GM12878 (cell line): ENCODE data around the gene TACR1. TPM values are rescaled to one million over a fixed set of nuclear protein-coding genes. Genes with fewer than 3 reads are reported as not detected.

Experiments used
- ATAC-seq: fragments of 200-7000 bp; cut with Tn5 transposase; 3 replicates; pipeline ENCODE4 v1.9.1; 2020; ENCODE audit warnings: mild to moderate bottlenecking, moderate library complexity
- BruUV-seq: library from RNA; stranded (reverse); fragments of 400-500 nt; replicated peaks from 2 replicates; lab custom pipeline; 2021; lab: Mats Ljungman, UMichigan
- CTCF ChIA-PET: fragments of 300-600 bp; sonication (Branson Sonifier 250); formaldehyde crosslinking; extraction: SDS; loops from one replicate; lab custom pipeline; 2021; ENCODE audit warnings: inconsistent platforms; lab: Yijun Ruan, JAX
- POLR2A ChIA-PET: fragments of 350-600 bp; formaldehyde crosslinking; extraction: SDS; loops from one replicate; lab custom pipeline; 2021; ENCODE audit warnings: inconsistent platforms; lab: Charles Lee
- RAD21 ChIA-PET: fragments of 300-600 bp; sonication (Branson Sonifier 250); formaldehyde crosslinking; loops from one replicate; lab custom pipeline; 2023; ENCODE audit warnings: antibody characterized with exemption; ENCODE audit not compliant: unreplicated experiment; lab: Charles Lee
- SMC1A ChIA-PET: fragments of 300-600 bp; sonication (Branson Sonifier 250); formaldehyde crosslinking; loops from one replicate; lab custom pipeline; 2023; ENCODE audit not compliant: unreplicated experiment, uncharacterized antibody; lab: Charles Lee
- DNase-seq: peaks from one replicate; pipeline ENCODE4 v3.0.0-alpha.2; 2011; ENCODE audit warnings: low read depth, low spot score
- FAIRE-seq: peaks from 3 replicates; lab custom pipeline; 2011; peaks lifted over from hg19 to GRCh38; lab: Jason Lieb, UNC
- H2AFZ ChIP-seq: 2 replicates; pipeline ENCODE4 v1.6.0; 2011; ENCODE audit warnings: low read depth, low read length, control low read depth; ENCODE audit not compliant: control insufficient read depth
- H3K27ac ChIP-seq: 2 replicates; pipeline ENCODE4 v1.5.1; 2011; ENCODE audit warnings: control low read depth; ENCODE audit not compliant: control insufficient read depth, insufficient read depth
- H3K27me3 ChIP-seq, 2 experiments: replicated peaks in 1 of 2; 2 replicates each; pipeline versions ENCODE4 v1.6.0 to v1.6.1; 2011; ENCODE audit warnings: low read length in 1 of 2; ENCODE audit not compliant: control insufficient read depth in 2 of 2, insufficient read depth in 2 of 2
- H3K36me3 ChIP-seq, 2 experiments: 2 replicates each; pipeline ENCODE4 v1.5.1; 2011; ENCODE audit warnings: low read length in 1 of 2; ENCODE audit not compliant: control insufficient read depth in 2 of 2, insufficient read depth in 2 of 2
- H3K4me1 ChIP-seq: 2 replicates; pipeline ENCODE4 v1.6.1; 2011; ENCODE audit warnings: mild to moderate bottlenecking, low read length, moderate library complexity, mixed read lengths; ENCODE audit not compliant: control insufficient read depth, insufficient read depth
- H3K4me2 ChIP-seq: 2 replicates; pipeline ENCODE4 v1.6.0; 2011; ENCODE audit warnings: control low read depth; ENCODE audit not compliant: control insufficient read depth, insufficient read depth
- H3K4me3 ChIP-seq: fragments of 200-600 bp; sonication (generic); 2 replicates; pipeline ENCODE4 v1.5.1; 2016
- H3K79me2 ChIP-seq: 2 replicates; pipeline ENCODE4 v1.6.0; 2011; ENCODE audit warnings: low read length; ENCODE audit not compliant: control insufficient read depth, insufficient read depth
- H3K9ac ChIP-seq: 2 replicates; pipeline ENCODE4 v1.8.0; 2011; ENCODE audit warnings: low read length, control low read depth, mixed read lengths; ENCODE audit not compliant: control insufficient read depth, insufficient read depth
- H3K9me3 ChIP-seq: replicated peaks from 3 replicates; pipeline ENCODE4 v1.5.1; 2011; ENCODE audit warnings: mild to moderate bottlenecking, low read length; ENCODE audit not compliant: control insufficient read depth, insufficient read depth
- H4K20me1 ChIP-seq: 2 replicates; pipeline ENCODE4 v1.6.0; 2011; ENCODE audit not compliant: control insufficient read depth, insufficient read depth
- CBX5 ChIP-seq: sonication (generic); IDR thresholded peaks from 2 replicates; pipeline ENCODE4 v1.6.1; 2016; ENCODE audit warnings: low read depth, moderate library complexity, mild to moderate bottlenecking, inconsistent platforms
- CREB1 ChIP-seq: IDR thresholded peaks from 2 replicates; pipeline ENCODE4 v1.6.1; 2012; ENCODE audit warnings: low read depth, mild to moderate bottlenecking, inconsistent platforms
- GATAD2B ChIP-seq: fragments of 450-650 bp; conservative IDR thresholded peaks from 2 replicates; pipeline ENCODE4 v1.6.1; 2017; ENCODE audit warnings: low read depth, mild to moderate bottlenecking, moderate library complexity
- MTA3 ChIP-seq: IDR thresholded peaks from 2 replicates; pipeline ENCODE4 v1.6.1; 2012; ENCODE audit warnings: low read length, inconsistent platforms, borderline replicate concordance
- NR2C2 ChIP-seq: IDR thresholded peaks from 2 replicates; pipeline ENCODE4 v1.6.1; 2011; ENCODE audit warnings: borderline replicate concordance, low read depth; ENCODE audit not compliant: control insufficient read depth, insufficient read length
- POLR2A ChIP-seq: IDR thresholded peaks from 2 replicates; pipeline ENCODE4 v1.6.1; 2011; ENCODE audit warnings: low read depth, mild to moderate bottlenecking, low read length
- SIN3A ChIP-seq: IDR thresholded peaks from 2 replicates; pipeline ENCODE4 v1.6.1; 2012; ENCODE audit warnings: low read depth, low read length, improper control_type of control experiment
- WGBS: methylation state at CpG from one replicate; pipeline ENCODE4 v1.1.6; 2016; ENCODE audit warnings: low lambda C conversion rate; ENCODE audit not compliant: insufficient replicate concordance, insufficient coverage; ENCODE audit errors: missing lambda C conversion rate; 5-methylcytosine and 5-hydroxymethylcytosine counted together
- in situ Hi-C: fragments of 300-500 bp; cut with MboI; formaldehyde crosslinking; loops from 9 replicates; pipeline ENCODE4 v1.14.3; 2018; ENCODE audit warnings: mixed read lengths
- intact Hi-C: fragments of 100-400 bp; cut with micrococcal nuclease; formaldehyde crosslinking; loops from one replicate; pipeline ENCODE4 v1.14.2; 2022; ENCODE audit not compliant: unreplicated experiment
- polyA plus RNA-seq, 11 experiments: library from polyadenylated mRNA; depleted of rRNA in 4 of 11; unstranded in 6 of 11; stranded (reverse) in 5 of 11; fragments of >200 nt; fragmentation: Nextera tagmentation in 4 of 11; fragmentation: Illumina TruSeq in 1 of 11; extraction: Ambion mirVana in 4 of 11; extraction: Trizol in 1 of 11; gene quantifications; 1 replicate in 1 of 11; 2 replicates in 10 of 11; pipeline versions ENCODE4 v1.2.1 to v1.2.3, GENCODE V29; 2011 to 2016; ENCODE audit warnings: inconsistent platforms in 2 of 11, missing spikeins in 2 of 11, low read depth in 1 of 11
- total RNA-seq, 4 experiments: library from RNA; depleted of rRNA in 3 of 4; stranded (reverse); fragments of >200 nt in 3 of 4; fragmentation: Illumina TruSeq in 1 of 4; extraction: Trizol in 1 of 4; gene quantifications; 2 replicates each; pipeline versions ENCODE4 v1.2.1 to v1.2.3, GENCODE V29; 2013 to 2021
- TF ChIP-seq, protein P1 (sequence below): IDR thresholded peaks from 2 replicates; pipeline ENCODE4 v1.6.1; 2011; ENCODE audit warnings: borderline replicate concordance, low read depth, mild to moderate bottlenecking, moderate library complexity, mixed read lengths, low read length; ENCODE audit not compliant: insufficient read depth; ENCODE audit errors: extremely low read length
- TF ChIP-seq, protein P2 (sequence below): fragments of 450-650 bp; IDR thresholded peaks from 2 replicates; pipeline ENCODE4 v1.6.1; 2017; ENCODE audit warnings: low read depth, mild to moderate bottlenecking, moderate library complexity
- TF ChIP-seq, protein P3 (sequence below): IDR thresholded peaks from 2 replicates; pipeline ENCODE4 v1.6.1; 2011; ENCODE audit warnings: borderline replicate concordance, low read depth, mild to moderate bottlenecking, moderate library complexity, low read length; ENCODE audit not compliant: insufficient read depth, poor library complexity, severe bottlenecking
- TF ChIP-seq, protein P4 (sequence below): fragments of 450-650 bp; IDR thresholded peaks from 2 replicates; pipeline ENCODE4 v1.6.1; 2017; ENCODE audit warnings: mild to moderate bottlenecking, moderate library complexity

Gene TACR1
- total and polyA plus RNA-seq, 10 of the 15 experiments (the other 5 are each of a cell fraction or from before 2014, with no cell fraction given), result 0.04 to 1.4 (median 0.15) TPM

DNA sequence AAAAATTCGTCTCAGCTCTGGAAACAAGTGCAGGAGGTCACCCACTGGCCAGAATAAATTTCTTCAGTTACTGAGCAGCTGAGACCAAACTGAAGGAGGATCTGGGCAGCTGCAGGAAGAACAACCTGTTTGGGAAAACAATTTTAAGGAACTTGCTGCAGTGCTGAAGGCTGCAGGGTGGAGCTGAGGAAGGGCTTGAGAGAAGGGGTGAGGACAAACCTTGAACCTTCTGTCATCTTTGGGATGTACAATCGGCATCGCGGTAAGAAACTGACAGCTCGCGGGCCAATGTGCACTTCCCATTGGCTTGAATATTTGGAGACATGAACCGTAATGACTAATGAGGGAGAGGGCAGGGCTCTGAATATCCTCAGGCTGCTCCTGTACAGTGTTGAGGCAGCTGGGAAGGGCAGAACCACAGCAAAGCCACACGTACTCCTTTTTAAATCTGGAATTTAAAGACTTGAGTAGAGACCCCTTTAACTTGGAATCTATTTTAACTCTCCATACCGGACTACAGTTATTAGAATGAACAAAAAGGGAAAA is 90.3 kb downstream of the TACR1 start (continued):
- TF ChIP-seq, protein P1, sequence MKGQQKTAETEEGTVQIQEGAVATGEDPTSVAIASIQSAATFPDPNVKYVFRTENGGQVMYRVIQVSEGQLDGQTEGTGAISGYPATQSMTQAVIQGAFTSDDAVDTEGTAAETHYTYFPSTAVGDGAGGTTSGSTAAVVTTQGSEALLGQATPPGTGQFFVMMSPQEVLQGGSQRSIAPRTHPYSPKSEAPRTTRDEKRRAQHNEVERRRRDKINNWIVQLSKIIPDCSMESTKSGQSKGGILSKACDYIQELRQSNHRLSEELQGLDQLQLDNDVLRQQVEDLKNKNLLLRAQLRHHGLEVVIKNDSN, result no peak
- TF ChIP-seq CBX5, result no peak
- TF ChIP-seq, protein P2, sequence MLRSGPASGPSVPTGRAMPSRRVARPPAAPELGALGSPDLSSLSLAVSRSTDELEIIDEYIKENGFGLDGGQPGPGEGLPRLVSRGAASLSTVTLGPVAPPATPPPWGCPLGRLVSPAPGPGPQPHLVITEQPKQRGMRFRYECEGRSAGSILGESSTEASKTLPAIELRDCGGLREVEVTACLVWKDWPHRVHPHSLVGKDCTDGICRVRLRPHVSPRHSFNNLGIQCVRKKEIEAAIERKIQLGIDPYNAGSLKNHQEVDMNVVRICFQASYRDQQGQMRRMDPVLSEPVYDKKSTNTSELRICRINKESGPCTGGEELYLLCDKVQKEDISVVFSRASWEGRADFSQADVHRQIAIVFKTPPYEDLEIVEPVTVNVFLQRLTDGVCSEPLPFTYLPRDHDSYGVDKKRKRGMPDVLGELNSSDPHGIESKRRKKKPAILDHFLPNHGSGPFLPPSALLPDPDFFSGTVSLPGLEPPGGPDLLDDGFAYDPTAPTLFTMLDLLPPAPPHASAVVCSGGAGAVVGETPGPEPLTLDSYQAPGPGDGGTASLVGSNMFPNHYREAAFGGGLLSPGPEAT, result no peak

DNA sequence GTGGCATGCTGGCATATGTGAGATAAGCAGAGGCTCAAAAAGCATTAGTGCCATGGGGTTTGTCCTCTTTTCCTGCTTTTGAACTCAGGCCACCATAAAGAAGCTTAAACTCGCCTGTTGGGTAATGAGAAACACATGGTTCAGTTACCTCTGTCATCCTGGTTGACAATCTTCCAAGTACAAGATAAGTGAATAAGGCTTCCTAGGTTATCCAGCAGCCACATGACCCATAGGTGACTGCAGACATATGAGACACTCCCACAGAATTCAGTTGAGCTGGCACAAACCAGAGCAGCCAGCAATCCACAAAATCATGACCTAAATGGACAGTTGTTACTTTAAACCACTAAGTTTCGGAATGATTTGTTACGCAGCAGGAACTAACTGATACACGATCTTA is 97.3 kb downstream of the TACR1 start:
- ATAC-seq, result no peak
- TF ChIP-seq, protein P3, sequence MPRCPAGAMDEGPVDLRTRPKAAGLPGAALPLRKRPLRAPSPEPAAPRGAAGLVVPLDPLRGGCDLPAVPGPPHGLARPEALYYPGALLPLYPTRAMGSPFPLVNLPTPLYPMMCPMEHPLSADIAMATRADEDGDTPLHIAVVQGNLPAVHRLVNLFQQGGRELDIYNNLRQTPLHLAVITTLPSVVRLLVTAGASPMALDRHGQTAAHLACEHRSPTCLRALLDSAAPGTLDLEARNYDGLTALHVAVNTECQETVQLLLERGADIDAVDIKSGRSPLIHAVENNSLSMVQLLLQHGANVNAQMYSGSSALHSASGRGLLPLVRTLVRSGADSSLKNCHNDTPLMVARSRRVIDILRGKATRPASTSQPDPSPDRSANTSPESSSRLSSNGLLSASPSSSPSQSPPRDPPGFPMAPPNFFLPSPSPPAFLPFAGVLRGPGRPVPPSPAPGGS, result no peak
- TF ChIP-seq CREB1 (no peak), POLR2A (no peak), GATAD2B (no peak), NR2C2 (no peak), MTA3 (no peak), SIN3A (no peak)
- TF ChIP-seq, protein P4, sequence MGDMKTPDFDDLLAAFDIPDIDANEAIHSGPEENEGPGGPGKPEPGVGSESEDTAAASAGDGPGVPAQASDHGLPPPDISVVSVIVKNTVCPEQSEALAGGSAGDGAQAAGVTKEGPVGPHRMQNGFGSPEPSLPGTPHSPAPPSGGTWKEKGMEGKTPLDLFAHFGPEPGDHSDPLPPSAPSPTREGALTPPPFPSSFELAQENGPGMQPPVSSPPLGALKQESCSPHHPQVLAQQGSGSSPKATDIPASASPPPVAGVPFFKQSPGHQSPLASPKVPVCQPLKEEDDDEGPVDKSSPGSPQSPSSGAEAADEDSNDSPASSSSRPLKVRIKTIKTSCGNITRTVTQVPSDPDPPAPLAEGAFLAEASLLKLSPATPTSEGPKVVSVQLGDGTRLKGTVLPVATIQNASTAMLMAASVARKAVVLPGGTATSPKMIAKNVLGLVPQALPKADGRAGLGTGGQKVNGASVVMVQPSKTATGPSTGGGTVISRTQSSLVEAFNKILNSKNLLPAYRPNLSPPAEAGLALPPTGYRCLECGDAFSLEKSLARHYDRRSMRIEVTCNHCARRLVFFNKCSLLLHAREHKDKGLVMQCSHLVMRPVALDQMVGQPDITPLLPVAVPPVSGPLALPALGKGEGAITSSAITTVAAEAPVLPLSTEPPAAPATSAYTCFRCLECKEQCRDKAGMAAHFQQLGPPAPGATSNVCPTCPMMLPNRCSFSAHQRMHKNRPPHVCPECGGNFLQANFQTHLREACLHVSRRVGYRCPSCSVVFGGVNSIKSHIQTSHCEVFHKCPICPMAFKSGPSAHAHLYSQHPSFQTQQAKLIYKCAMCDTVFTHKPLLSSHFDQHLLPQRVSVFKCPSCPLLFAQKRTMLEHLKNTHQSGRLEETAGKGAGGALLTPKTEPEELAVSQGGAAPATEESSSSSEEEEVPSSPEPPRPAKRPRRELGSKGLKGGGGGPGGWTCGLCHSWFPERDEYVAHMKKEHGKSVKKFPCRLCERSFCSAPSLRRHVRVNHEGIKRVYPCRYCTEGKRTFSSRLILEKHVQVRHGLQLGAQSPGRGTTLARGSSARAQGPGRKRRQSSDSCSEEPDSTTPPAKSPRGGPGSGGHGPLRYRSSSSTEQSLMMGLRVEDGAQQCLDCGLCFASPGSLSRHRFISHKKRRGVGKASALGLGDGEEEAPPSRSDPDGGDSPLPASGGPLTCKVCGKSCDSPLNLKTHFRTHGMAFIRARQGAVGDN, result no peak
- ChIA-PET RAD21 (no interaction called here), SMC1A (interaction anchor here (0.7 to 1.0 kb wide), 2 partner anchors 16 to 361 kb away, joined by 3 to 4 read pairs; no protein-coding TSS in a partner anchor), CTCF (interaction anchor here (0.9 kb wide), 1 partner anchor 14 kb away, joined by 3 read pairs; no protein-coding TSS in a partner anchor), POLR2A (no interaction called here)
- no TSS peak for BruUV-seq
- Histone ChIP-seq H2AFZ (no peak overlapping the region), H3K4me2 (no peak overlapping the region), H3K9ac (no peak overlapping the region), H3K27me3 (no peaks in the 10 kb centered on the region), H3K27ac (no peak overlapping the region), H3K79me2 (no peaks in the 10 kb centered on the region), H4K20me1 (no peaks in the 10 kb centered on the region), H3K9me3 (no peaks in the 10 kb centered on the region; the same call in 2 of the 3 replicates), H3K36me3 (no peaks in the 10 kb centered on the region), H3K4me3 (no peak overlapping the region), H3K4me1 (no peaks in the 10 kb centered on the region)
- FAIRE-seq, result no peak
- no peak for DNase-seq
- in situ Hi-C loops, result no loop called here
- intact Hi-C loops, result no loop called here
- WGBS, result 58% methylated on average over 4 of the region's 4 CpGs
